AG20443 (cell line): Measurements from ENCODE around the gene ALAS1.
"Not testable (repeated sequence)": the region's sequence is repeated elsewhere in the genome, so short reads cannot be mapped to it uniquely, and the experiment has no call there.

Experiments
- DNase-seq: peaks from one replicate; pipeline ENCODE4 v3.0.0; 2012; ENCODE audit warnings: low spot score, mixed read lengths

Gene ALAS1

GRCh38 chr3:52197842-52198625, at the start of gene ALAS1:
ALAS1 (plus strand) TSS chr3:52198160; CDS start chr3:52199242, 1,082 bp downstream.
- peak; percentile 99 for DNase-seq

GRCh38 chr3:52149021-52149420, 48.9 kb upstream of the ALAS1 start:
- DNase-seq: no peak

- no peak for DNase-seq
Observed at GRCh38 chr3:52149726-52150125, 48.2 kb upstream of the ALAS1 start.

- no peak for DNase-seq
Observed at GRCh38 chr3:52150357-52150756, 47.6 kb upstream of the ALAS1 start.

GRCh38 chr3:52150860-52151259, 47.1 kb upstream of the ALAS1 start:
- DNase-seq: no peak

- DNase-seq: not testable (repeated sequence)
Observed at GRCh38 chr3:52151991-52152390, 46.0 kb upstream of the ALAS1 start.

DNA sequence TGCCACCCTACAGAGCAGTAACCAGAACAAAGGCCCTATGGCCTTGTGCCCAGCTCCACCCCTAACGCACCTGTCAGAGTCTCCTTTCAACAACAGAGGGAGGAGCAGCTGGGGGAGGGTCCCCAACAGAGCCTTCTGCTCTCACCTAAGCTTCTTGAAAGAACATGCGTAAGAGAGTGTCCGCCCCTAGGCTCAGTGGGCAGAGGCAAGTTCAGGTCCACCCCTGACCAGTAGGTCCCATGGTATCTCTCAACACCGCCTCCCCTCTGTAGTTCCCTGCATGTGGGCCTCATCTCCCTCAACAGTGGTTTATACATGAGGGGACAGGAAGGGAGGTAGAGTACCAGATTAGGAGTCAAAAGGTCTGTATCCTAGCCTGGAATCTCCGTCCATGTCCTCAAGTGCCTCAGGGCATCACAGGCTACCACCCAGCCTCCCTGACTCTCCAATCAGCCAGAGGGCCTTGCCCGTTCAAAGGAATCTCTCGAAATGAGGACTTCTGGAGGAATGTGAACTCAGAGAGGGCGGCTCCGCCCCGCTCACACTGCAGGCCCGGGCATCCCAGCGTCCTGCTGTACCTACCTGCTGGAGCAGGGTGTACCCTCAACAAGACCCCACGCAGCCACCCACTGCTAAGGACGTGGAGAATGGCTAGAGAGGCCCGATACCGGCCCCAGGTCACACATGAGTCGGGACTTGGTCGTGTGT, 44.4 kb upstream of the ALAS1 start:
- DNase-seq: peak; percentile 64

DNA sequence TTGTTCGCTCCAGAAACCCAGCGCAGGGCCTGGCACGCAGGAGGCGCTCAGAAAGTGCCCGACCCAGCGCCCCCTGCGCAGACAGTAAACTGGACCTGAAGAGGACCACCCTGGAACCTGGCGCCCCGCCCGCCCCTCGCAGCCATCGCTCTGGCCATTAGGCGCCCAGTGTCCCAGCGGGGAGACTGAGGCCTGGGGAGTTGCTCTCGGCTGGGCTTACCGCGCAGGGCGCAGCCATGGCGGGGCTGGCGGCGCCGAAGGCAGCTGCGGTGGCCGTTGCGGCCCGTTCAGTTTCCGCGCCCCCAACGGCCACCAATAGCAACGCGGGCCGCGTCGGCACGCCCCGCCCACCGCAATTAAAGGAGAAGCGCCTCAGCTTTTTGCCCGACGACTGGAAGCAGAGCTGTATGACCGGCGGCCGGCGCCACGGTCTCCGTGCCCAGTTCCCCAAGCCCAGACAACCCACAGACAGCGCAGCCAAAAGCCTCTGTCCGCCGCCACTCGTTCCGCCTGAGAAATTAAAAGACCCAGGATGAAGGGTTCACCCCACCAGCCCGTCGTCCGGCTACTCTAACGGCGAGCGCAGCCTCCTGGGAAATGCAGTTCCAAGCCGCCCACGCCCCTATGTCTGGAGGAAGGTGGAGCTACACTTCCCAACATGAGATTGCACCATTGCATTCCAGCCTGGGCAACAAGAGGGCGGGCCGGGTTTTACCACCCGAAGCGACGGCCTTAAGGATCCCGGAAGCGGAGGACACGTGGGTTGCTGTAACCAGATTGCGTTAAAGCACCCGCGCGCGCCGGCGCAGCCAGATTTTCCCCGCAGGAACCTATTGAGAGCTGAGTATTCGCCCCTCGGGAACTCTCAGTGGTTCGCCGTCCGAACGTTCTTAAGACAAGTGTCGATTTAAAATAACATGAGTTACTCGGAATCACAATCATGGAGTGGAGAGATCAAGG, 43.5 kb upstream of the ALAS1 start, which contains the start of gene POC1A:
Gene POC1A, minus strand, starts transcription at position 289 of the 960 bp plus-strand sequence. Its CDS starts 51 bp downstream, at position 238.
- peak; percentile 97 for DNase-seq

DNA sequence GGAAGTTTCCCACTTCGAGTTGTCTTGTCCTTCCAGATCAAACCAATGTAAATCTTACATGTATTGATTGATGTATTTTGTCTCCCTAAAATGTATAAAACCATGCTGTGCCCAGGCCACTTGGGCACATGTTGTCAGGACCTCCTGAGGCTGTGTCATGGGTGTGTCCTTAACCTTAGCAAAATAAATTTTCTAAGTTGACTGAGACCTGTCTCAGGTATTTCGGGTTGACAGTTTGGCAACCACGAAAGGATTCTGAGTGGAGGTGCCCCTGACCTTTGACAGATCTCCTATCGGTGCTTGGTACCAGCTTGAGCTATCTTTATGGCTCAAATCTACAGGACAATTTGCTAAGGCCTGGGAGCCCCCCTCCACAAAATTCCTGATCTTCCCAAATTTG, 42.0 kb upstream of the ALAS1 start:
- no peak for DNase-seq

- no peak for DNase-seq
Observed at GRCh38 chr3:52159503-52159902, 38.5 kb upstream of the ALAS1 start.

- no peak for DNase-seq
Observed at GRCh38 chr3:52162250-52162872, 35.6 kb upstream of the ALAS1 start.

DNA sequence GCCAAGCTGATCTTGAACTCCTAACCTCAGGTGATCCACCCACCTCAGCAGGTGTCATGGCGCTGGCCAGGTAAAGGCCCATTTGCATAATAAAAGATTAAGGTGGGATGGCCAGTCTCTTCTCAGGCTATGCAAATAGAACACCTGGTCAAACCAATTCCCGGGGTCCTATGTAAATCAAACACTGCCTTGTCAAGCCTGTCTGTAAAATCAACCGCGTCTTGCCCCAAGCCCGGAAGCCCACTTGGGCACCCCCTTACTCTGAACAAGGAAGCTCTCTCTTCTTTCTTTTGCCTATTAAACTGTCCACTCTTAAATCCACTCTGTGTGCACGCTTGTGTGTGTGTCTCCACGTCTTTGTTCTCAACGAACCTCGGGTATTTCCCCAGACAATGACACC, 30.7 kb upstream of the ALAS1 start:
- no peak for DNase-seq

- DNase-seq: not testable (repeated sequence)
Observed at GRCh38 chr3:52170217-52170616, 27.7 kb upstream of the ALAS1 start.

DNA sequence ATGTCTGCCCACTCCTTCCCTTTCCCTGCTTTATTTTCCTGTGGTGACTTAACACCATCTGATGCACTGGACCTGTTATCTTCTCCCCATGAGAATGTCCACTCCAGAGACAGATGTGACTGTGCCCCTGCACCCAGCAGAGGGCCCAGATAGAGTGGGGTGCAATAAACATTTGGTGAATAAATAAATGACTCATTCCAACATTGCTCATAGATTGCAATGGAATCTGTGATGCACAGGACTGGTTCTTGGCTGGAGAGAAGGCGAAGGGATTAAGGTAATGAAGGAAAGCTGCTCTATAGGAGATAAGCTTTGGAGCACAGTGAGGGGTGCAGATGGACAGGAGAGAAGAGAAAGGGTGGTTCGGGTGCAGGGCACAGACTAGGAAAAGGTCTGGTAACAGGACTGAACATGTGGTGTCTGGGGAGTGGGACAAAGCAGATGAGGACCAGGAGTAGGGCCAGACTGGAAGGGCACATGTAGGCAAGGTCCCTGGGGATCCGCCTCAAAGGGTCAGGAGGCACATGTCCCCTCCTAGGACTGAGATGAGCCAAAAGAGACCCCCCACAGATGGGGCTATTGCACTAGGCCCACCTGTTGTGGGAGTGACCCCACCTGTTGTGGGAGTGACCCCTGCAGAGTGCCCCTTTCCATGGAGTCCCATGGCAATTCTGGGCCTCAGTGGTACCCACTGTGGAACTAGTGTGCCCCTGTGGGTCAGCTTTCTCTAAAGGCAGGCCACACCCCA, 26.3 kb upstream of the ALAS1 start:
- peak; percentile 64 for DNase-seq

DNA sequence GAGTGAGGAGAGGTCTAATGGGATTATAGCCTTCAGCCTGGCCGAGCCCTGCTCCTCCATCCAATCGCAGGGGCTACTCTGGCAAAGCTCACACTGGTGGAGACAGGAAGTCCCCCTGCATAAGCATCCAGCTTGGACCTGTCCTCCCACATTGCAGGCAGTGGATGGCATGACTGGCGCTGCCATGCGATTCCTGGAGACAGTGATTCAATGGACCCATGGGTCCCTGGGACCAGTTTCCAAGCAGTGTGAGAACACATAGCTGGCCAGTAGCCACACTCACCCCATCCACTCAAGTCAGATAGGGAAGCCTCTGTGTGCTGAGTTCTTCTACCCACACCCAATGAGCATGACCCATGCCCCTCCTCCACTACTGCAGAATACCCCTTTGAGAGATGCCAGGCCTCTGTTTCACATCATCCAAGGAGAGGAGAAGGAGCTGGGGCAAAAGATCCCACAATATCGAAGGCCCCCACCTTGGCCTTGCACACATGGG, 25.6 kb upstream of the ALAS1 start:
- no peak for DNase-seq

DNA sequence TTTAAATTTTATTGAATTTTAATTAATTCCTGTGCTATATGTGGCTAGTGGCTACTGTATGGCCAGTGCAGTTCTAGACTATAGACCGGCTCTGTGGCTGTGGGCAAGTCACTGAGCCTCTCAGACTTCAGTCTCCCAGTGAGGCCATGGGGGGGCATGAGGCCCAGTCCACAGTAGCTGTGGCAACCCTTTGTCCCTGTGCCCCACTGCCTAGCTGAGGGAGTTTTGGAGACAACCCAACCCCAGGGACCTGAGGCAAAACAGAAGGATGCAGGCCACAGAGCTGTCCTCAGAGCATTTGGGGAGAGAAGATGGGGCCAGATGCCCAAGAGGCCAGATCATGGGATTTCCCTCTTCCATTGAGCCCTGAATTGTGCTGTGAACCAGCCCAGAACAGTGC, 24.9 kb upstream of the ALAS1 start:
- DNase-seq: no peak

DNA sequence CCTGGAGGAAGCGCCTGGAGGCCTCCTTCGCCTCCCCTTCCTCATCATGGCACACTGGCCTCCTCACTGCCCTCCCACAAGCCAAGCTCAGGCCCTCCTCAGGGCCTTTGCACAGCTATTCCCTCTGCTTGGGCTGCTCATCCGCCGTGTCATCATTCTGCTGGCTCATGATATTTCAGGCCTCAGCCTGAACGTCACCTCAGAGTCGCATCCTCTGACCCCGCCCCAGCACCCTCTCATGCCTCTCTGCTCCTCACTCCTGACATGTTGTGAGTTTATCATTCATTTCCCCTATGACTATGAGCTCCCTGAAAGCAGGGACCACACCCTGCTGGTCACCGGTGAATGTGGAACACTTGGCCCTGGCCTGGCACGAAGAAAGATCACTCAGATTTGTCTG, 23.1 kb upstream of the ALAS1 start:
- DNase-seq: peak; percentile 49

DNA sequence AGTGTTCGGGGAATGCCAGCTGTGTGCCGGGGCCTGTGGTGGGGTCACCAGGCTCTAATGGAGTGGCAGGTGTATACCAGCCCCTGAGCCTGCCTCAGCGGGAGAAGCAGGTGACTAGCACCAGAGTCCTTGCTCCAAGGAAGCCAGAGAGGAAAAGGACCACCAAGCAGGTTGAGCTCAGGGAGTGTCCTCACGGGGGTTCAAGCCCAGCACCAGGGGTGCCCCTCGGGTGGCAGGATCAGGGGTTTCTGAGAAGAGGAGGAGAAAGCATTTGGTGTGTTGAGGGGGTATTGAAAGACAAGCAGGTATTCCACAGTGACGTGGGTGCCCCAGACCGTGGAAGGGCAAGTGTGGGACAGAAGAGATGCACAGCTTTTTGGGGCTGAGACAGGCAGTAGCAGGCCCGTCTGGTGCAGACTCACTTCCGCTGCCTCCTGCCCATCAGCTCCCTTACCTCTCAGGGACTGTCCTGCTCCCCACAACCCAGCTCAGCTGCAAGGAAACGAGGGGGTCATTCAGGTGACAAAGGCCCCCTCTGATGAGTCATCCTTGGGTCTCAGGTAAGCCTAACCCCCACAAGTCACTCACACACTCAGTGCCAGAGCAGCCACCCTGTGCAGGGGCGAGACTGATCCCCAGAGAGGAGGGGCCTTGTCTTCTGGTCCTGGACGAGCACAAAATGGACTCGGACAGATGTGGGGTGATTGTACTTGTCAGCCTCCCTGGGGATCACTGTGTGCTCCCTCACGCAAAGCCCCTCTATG, 22.4 kb upstream of the ALAS1 start:
- no peak for DNase-seq

DNA sequence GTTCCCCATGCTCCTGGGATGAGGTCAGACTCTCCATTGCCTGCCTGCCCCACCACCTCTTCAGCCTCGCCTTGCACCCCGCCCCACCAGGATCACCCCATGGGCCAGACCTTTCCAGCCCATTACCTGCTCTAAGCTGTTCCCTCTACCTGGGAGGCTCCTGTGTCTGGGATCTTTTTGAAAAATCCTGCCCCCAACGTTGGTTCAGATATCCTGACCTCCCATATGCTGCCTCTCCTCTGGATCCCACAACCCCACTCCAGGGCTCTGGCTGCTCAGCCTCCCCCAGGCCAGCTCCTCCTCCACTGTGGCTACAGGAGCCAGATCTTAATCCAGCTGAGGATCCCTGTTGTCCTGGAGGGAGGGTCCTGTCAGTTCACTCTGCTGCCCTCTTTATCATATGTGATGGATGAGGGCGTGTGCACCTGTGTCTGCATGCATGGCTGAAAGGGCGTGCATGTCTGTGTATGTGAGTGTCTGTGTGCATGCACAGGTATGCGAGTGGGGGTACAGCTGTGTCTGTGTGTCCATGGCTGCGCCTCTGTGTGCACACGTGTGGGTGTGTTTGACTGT, 21.7 kb upstream of the ALAS1 start:
- no peak for DNase-seq
